HepG2 (cell line): Measurements from ENCODE around the gene ENO2. TPM values are rescaled to one million over a fixed set of nuclear protein-coding genes. Genes with fewer than 3 reads are reported as not detected.
A peak's percentile ranks its signal among the peaks of the same experiment; 100 is the strongest.

Source experiments
- CC2D1A ChIP-seq: sonication (generic); formaldehyde crosslinking; IDR thresholded peaks from 2 replicates; pipeline ENCODE4 v1.8.1; 2023; ENCODE audit warnings: mild to moderate bottlenecking, missing genetic modification reagents
- ETV5 ChIP-seq: IDR thresholded peaks from 2 replicates; pipeline ENCODE4 v1.6.1; 2018; ENCODE audit warnings: missing biosample characterization, missing genetic modification reagents, inconsistent platforms, borderline replicate concordance
- MIXL1 ChIP-seq: IDR thresholded peaks from 2 replicates; pipeline ENCODE4 v1.6.1; 2016
- MTA3 ChIP-seq: sonication (generic); formaldehyde crosslinking; IDR thresholded peaks from 2 replicates; pipeline ENCODE4 v1.4.0; 2020; ENCODE audit warnings: missing genetic modification reagents
- PAF1 ChIP-seq: IDR thresholded peaks from 2 replicates; pipeline ENCODE4 v1.6.1; 2016; ENCODE audit warnings: missing genetic modification reagents, missing compliant biosample characterization
- RBM22 ChIP-seq: fragments of 200-400 bp; formaldehyde crosslinking; optimal IDR thresholded peaks from 2 replicates; pipeline ENCODE3; 2017; ENCODE audit warnings: mild to moderate bottlenecking, low read length, moderate library complexity
- RBM39 ChIP-seq: fragments of 200-400 bp; formaldehyde crosslinking; IDR thresholded peaks from one replicate; pipeline ENCODE4 v1.6.1; 2018; ENCODE audit warnings: antibody characterized with exemption, mild to moderate bottlenecking, low read depth, low read length; ENCODE audit not compliant: poor library complexity, severe bottlenecking
- ZNF205 ChIP-seq: IDR thresholded peaks from 2 replicates; pipeline ENCODE4 v1.6.1; 2018; ENCODE audit warnings: missing biosample characterization, missing genetic modification reagents
- ZNF335 ChIP-seq: sonication (generic); formaldehyde crosslinking; IDR thresholded peaks from 2 replicates; pipeline ENCODE4 v1.4.0; 2020; ENCODE audit warnings: missing genetic modification reagents
- polyA plus RNA-seq, 8 experiments: library from polyadenylated mRNA; depleted of rRNA in 3 of 8; stranded (reverse) in 7 of 8; unstranded in 1 of 8; fragments of >200 nt; fragmentation: Illumina TruSeq in 4 of 8; extraction: Trizol in 4 of 8; gene quantifications; 2 replicates each; pipeline versions ENCODE4 v1.2.1 to v1.2.3, GENCODE V29; 2011 to 2016; ENCODE audit warnings: low read depth in 4 of 8, missing spikeins in 1 of 8, mixed read lengths in 1 of 8; ENCODE audit not compliant: insufficient read depth in 1 of 8
- total RNA-seq, 5 experiments: library from RNA; depleted of rRNA; stranded (reverse); fragments of >200 nt; fragmentation: Illumina TruSeq; extraction: Trizol; gene quantifications; 2 replicates each; pipeline ENCODE4 v1.2.3, GENCODE V29; 2016; ENCODE audit warnings: low read depth in 1 of 5
- TF ChIP-seq, protein P1 (sequence below): sonication (generic); formaldehyde crosslinking; conservative IDR thresholded peaks from 2 replicates; pipeline ENCODE4 v1.4.0; 2020; ENCODE audit warnings: missing genetic modification reagents
- TF ChIP-seq, protein P2 (sequence below): sonication (generic); formaldehyde crosslinking; IDR thresholded peaks from 2 replicates; pipeline ENCODE4 v1.9.0; 2021; ENCODE audit warnings: missing genetic modification reagents, borderline replicate concordance
- TF ChIP-seq, protein P3 (sequence below): IDR thresholded peaks from 2 replicates; pipeline ENCODE4 v1.4.0; 2020; ENCODE audit warnings: mild to moderate bottlenecking, missing genetic modification reagents
- TF ChIP-seq, protein P4 (sequence below): sonication (generic); formaldehyde crosslinking; IDR thresholded peaks from 2 replicates; pipeline ENCODE4 v1.9.0; 2021; ENCODE audit warnings: missing genetic modification reagents, mild to moderate bottlenecking, borderline replicate concordance
- TF ChIP-seq, protein P5 (sequence below): IDR thresholded peaks from 2 replicates; pipeline ENCODE4 v1.6.1; 2016; ENCODE audit warnings: missing compliant biosample characterization, missing genetic modification reagents, borderline replicate concordance
- TF ChIP-seq, protein P6 (sequence below): sonication (generic); formaldehyde crosslinking; IDR thresholded peaks from 2 replicates; pipeline ENCODE4 v1.5.0; 2020; ENCODE audit warnings: missing genetic modification reagents

Gene ENO2
- total and polyA plus RNA-seq, 2 of the 13 experiments (the other 11 are each of a cell fraction or from before 2014, with no cell fraction given), result 19.3 to 136 TPM

DNA sequence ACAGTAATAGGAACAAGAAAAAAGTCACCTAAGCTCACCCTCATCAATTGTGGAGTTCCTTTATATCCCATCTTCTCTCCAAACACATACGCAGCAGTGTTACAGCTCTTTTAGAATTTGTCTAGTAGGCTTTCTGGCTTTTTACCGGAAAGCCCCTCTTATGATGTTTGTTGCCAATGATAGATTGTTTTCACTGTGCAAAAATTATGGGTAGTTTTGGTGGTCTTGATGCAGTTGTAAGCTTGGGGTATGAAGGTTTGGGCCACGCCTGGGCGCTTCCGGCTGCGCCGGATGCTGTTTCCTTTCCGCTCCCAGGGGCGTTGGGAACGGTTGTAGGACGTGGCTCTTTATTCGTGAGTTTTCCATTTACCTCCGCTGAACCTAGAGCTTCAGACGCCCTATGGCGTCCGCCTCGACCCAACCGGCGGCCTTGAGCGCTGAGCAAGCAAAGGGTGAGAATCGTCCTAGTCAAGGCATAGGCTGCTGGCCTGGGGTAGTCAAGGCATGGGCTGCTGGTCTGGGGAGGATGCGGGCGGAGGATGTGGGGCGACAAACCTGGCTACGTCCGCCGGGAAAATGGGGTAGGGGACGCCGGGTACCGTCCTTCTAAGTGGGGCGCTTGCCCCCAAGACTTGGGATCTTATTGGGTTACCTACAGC lies 29.5 kb downstream of the ENO2 start, which contains the start of the genes C12orf57 and RNU7-1 (continued):
- no peak for TF ChIP-seq ZNF335 (CRISPR knock-in tag)
- TF ChIP-seq ZNF205 (CRISPR knock-in tag), result peak; percentile 84
- TF ChIP-seq, protein P1, sequence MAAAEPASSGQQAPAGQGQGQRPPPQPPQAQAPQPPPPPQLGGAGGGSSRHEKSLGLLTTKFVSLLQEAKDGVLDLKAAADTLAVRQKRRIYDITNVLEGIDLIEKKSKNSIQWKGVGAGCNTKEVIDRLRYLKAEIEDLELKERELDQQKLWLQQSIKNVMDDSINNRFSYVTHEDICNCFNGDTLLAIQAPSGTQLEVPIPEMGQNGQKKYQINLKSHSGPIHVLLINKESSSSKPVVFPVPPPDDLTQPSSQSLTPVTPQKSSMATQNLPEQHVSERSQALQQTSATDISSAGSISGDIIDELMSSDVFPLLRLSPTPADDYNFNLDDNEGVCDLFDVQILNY (CRISPR knock-in tag), result no peak
- TF ChIP-seq MIXL1 (CRISPR knock-in tag), result peak; percentile 84
- TF ChIP-seq RBM39, result no peak
- TF ChIP-seq, protein P2, sequence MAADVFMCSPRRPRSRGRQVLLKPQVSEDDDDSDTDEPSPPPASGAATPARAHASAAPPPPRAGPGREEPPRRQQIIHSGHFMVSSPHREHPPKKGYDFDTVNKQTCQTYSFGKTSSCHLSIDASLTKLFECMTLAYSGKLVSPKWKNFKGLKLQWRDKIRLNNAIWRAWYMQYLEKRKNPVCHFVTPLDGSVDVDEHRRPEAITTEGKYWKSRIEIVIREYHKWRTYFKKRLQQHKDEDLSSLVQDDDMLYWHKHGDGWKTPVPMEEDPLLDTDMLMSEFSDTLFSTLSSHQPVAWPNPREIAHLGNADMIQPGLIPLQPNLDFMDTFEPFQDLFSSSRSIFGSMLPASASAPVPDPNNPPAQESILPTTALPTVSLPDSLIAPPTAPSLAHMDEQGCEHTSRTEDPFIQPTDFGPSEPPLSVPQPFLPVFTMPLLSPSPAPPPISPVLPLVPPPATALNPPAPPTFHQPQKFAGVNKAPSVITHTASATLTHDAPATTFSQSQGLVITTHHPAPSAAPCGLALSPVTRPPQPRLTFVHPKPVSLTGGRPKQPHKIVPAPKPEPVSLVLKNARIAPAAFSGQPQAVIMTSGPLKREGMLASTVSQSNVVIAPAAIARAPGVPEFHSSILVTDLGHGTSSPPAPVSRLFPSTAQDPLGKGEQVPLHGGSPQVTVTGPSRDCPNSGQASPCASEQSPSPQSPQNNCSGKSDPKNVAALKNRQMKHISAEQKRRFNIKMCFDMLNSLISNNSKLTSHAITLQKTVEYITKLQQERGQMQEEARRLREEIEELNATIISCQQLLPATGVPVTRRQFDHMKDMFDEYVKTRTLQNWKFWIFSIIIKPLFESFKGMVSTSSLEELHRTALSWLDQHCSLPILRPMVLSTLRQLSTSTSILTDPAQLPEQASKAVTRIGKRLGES (CRISPR knock-in tag), result no peak
- TF ChIP-seq, protein P3, sequence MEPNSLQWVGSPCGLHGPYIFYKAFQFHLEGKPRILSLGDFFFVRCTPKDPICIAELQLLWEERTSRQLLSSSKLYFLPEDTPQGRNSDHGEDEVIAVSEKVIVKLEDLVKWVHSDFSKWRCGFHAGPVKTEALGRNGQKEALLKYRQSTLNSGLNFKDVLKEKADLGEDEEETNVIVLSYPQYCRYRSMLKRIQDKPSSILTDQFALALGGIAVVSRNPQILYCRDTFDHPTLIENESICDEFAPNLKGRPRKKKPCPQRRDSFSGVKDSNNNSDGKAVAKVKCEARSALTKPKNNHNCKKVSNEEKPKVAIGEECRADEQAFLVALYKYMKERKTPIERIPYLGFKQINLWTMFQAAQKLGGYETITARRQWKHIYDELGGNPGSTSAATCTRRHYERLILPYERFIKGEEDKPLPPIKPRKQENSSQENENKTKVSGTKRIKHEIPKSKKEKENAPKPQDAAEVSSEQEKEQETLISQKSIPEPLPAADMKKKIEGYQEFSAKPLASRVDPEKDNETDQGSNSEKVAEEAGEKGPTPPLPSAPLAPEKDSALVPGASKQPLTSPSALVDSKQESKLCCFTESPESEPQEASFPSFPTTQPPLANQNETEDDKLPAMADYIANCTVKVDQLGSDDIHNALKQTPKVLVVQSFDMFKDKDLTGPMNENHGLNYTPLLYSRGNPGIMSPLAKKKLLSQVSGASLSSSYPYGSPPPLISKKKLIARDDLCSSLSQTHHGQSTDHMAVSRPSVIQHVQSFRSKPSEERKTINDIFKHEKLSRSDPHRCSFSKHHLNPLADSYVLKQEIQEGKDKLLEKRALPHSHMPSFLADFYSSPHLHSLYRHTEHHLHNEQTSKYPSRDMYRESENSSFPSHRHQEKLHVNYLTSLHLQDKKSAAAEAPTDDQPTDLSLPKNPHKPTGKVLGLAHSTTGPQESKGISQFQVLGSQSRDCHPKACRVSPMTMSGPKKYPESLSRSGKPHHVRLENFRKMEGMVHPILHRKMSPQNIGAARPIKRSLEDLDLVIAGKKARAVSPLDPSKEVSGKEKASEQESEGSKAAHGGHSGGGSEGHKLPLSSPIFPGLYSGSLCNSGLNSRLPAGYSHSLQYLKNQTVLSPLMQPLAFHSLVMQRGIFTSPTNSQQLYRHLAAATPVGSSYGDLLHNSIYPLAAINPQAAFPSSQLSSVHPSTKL, result peak; percentile 33; the same call in 1 of the 2 replicates
- TF ChIP-seq CC2D1A (CRISPR knock-in tag), result no peak
- TF ChIP-seq, protein P4, sequence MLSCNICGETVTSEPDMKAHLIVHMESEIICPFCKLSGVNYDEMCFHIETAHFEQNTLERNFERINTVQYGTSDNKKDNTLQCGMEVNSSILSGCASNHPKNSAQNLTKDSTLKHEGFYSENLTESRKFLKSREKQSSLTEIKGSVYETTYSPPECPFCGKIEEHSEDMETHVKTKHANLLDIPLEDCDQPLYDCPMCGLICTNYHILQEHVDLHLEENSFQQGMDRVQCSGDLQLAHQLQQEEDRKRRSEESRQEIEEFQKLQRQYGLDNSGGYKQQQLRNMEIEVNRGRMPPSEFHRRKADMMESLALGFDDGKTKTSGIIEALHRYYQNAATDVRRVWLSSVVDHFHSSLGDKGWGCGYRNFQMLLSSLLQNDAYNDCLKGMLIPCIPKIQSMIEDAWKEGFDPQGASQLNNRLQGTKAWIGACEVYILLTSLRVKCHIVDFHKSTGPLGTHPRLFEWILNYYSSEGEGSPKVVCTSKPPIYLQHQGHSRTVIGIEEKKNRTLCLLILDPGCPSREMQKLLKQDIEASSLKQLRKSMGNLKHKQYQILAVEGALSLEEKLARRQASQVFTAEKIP (CRISPR knock-in tag), result no peak
- peak; percentile 96 for TF ChIP-seq RBM22
- TF ChIP-seq, protein P5, sequence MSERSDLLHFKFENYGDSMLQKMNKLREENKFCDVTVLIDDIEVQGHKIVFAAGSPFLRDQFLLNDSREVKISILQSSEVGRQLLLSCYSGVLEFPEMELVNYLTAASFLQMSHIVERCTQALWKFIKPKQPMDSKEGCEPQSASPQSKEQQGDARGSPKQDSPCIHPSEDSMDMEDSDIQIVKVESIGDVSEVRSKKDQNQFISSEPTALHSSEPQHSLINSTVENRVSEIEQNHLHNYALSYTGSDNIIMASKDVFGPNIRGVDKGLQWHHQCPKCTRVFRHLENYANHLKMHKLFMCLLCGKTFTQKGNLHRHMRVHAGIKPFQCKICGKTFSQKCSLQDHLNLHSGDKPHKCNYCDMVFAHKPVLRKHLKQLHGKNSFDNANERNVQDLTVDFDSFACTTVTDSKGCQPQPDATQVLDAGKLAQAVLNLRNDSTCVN (CRISPR knock-in tag), result no peak
- TF ChIP-seq ETV5 (CRISPR knock-in tag), result peak; percentile 90; the same call in 1 of the 2 replicates
- 0 out of 2 replicates have a peak, but pooled peaks have one; percentile 59 for TF ChIP-seq PAF1 (CRISPR knock-in tag)
- TF ChIP-seq, protein P6, sequence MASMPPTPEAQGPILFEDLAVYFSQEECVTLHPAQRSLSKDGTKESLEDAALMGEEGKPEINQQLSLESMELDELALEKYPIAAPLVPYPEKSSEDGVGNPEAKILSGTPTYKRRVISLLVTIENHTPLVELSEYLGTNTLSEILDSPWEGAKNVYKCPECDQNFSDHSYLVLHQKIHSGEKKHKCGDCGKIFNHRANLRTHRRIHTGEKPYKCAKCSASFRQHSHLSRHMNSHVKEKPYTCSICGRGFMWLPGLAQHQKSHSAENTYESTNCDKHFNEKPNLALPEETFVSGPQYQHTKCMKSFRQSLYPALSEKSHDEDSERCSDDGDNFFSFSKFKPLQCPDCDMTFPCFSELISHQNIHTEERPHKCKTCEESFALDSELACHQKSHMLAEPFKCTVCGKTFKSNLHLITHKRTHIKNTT (CRISPR knock-in tag), result no peak
- no peak for TF ChIP-seq MTA3 (CRISPR knock-in tag)
